C4-2B (cell line): ENCODE results near the gene PLXDC2.

Experiments
- H3K27ac ChIP-seq: fragments of 450-650 bp; 2 replicates; pipeline ENCODE4 v1.5.1; 2017
- ZFX ChIP-seq: fragments of 450-650 bp; IDR thresholded peaks from 2 replicates; pipeline ENCODE4 v1.6.1; 2017
- TF ChIP-seq, protein P1 (sequence below): fragments of 450-650 bp; conservative IDR thresholded peaks from 2 replicates; pipeline ENCODE4 v1.5.1; 2017; ENCODE audit warnings: mild to moderate bottlenecking

PLXDC2 gene

GRCh38 chr10:20237586-20237985 is 421.4 kb downstream of the PLXDC2 start:
- TF ChIP-seq, protein P1, sequence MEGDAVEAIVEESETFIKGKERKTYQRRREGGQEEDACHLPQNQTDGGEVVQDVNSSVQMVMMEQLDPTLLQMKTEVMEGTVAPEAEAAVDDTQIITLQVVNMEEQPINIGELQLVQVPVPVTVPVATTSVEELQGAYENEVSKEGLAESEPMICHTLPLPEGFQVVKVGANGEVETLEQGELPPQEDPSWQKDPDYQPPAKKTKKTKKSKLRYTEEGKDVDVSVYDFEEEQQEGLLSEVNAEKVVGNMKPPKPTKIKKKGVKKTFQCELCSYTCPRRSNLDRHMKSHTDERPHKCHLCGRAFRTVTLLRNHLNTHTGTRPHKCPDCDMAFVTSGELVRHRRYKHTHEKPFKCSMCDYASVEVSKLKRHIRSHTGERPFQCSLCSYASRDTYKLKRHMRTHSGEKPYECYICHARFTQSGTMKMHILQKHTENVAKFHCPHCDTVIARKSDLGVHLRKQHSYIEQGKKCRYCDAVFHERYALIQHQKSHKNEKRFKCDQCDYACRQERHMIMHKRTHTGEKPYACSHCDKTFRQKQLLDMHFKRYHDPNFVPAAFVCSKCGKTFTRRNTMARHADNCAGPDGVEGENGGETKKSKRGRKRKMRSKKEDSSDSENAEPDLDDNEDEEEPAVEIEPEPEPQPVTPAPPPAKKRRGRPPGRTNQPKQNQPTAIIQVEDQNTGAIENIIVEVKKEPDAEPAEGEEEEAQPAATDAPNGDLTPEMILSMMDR: no peak
- no peak for TF ChIP-seq ZFX
- no peak overlapping the region for H3K27ac ChIP-seq

DNA sequence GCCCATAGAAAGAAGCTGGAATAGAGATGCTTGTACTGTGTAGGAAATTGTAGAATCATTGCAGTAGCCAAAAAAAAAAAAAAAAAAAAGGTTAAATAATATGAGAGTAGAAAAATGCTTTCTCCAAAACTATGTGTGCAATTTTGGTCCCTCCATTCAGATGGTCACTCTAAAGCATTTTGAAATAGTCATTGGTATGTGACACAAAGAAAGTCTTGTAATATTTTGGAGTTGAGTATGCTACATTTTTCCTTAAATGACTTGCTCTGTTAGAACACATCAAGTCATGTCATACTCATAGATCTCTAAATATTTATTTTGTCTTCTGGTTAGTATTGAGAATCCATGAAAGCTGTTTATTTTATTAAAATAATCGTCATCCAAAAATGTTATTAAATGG is 424.4 kb downstream of the PLXDC2 start:
- TF ChIP-seq, protein P1: no peak
- TF ChIP-seq ZFX: no peak
- no peak overlapping the region for H3K27ac ChIP-seq

GRCh38 chr10:20247454-20247853 is 431.2 kb downstream of the PLXDC2 start:
- H3K27ac ChIP-seq: no peak overlapping the region
- TF ChIP-seq ZFX: no peak
- TF ChIP-seq, protein P1: no peak

- H3K27ac ChIP-seq: no peak overlapping the region
Observed at GRCh38 chr10:20247891-20248708, 431.9 kb downstream of the PLXDC2 start.

GRCh38 chr10:20254078-20254477 is 437.8 kb downstream of the PLXDC2 start:
- no peak overlapping the region for H3K27ac ChIP-seq
- TF ChIP-seq, protein P1: no peak
- no peak for TF ChIP-seq ZFX

More at GRCh38 chr10:20247891-20248708, 431.9 kb downstream of the PLXDC2 start:
- no peak for TF ChIP-seq ZFX
- TF ChIP-seq, protein P1: no peak

GRCh38 chr10:20254497-20254896 is 438.3 kb downstream of the PLXDC2 start:
- H3K27ac ChIP-seq: no peak overlapping the region
- TF ChIP-seq, protein P1: no peak
- TF ChIP-seq ZFX: no peak

- H3K27ac ChIP-seq: no peak overlapping the region
- no peak for TF ChIP-seq ZFX
- TF ChIP-seq, protein P1: no peak
Observed at GRCh38 chr10:20256969-20257368, 440.7 kb downstream of the PLXDC2 start.
